H4 (cell line): Measurements from ENCODE around the gene NEUROD4. TPM values are rescaled to one million over a fixed set of nuclear protein-coding genes. Genes with fewer than 3 reads are reported as not detected.
"Not testable (repeated sequence)": the region's sequence is repeated elsewhere in the genome, so short reads cannot be mapped to it uniquely, and the experiment has no call there.

Experiments
- DNase-seq: peaks from one replicate; pipeline ENCODE4 v3.0.0-alpha.2; 2015; ENCODE audit warnings: low spot score
- total RNA-seq: library from RNA; depleted of rRNA; stranded (reverse); fragments of >200 nt; shearing (Covaris generic); gene quantifications from 2 replicates; pipeline ENCODE4 v1.2.3, GENCODE V29; 2014; rRNA removed

NEUROD4 gene
- total RNA-seq, result not detected in 2 replicates

- DNase-seq, result peak; percentile 72
These were observed at the start of gene NEUROD4 for GRCh38 chr12:55019784-55020183. TSS of gene NEUROD4 (plus strand) at chr12:55019974. CDS start at chr12:55026440, 6,466 bp downstream.

GRCh38 chr12:54970741-54971140 lies 49.0 kb upstream of the NEUROD4 start:
- no peak for DNase-seq

GRCh38 chr12:54973556-54973955 lies 46.2 kb upstream of the NEUROD4 start:
- no peak for DNase-seq

- no peak for DNase-seq
These were observed 45.5 kb upstream of the NEUROD4 start for GRCh38 chr12:54974279-54974678.

- DNase-seq, result no peak
These were observed 44.5 kb upstream of the NEUROD4 start for GRCh38 chr12:54975272-54975671.

GRCh38 chr12:54975875-54976274 lies 43.9 kb upstream of the NEUROD4 start:
- DNase-seq, result no peak

- no peak for DNase-seq
These were observed 42.6 kb upstream of the NEUROD4 start for GRCh38 chr12:54977155-54977554.

- DNase-seq, result no peak
These were observed 41.9 kb upstream of the NEUROD4 start for GRCh38 chr12:54977857-54978256.

GRCh38 chr12:54980341-54980740 lies 39.4 kb upstream of the NEUROD4 start:
- no peak for DNase-seq

- no peak for DNase-seq
These were observed 38.0 kb upstream of the NEUROD4 start for GRCh38 chr12:54981796-54982195.

- DNase-seq, result no peak
These were observed 36.2 kb upstream of the NEUROD4 start for GRCh38 chr12:54983536-54984101.

- peak; percentile 62 for DNase-seq
These were observed 35.0 kb upstream of the NEUROD4 start, which contains the start of gene TESPA1 for GRCh38 chr12:54984658-54985376. TSS of gene TESPA1 (minus strand) at chr12:54984762. CDS start at chr12:54974562, 10,200 bp downstream.

- DNase-seq, result not testable (repeated sequence)
These were observed 33.0 kb upstream of the NEUROD4 start for GRCh38 chr12:54986773-54987172.

- DNase-seq, result no peak
These were observed 32.1 kb upstream of the NEUROD4 start for GRCh38 chr12:54987611-54988231.

GRCh38 chr12:54988402-54989054 lies 31.2 kb upstream of the NEUROD4 start:
- DNase-seq, result peak; percentile 34

GRCh38 chr12:54989829-54990228 lies 29.9 kb upstream of the NEUROD4 start:
- no peak for DNase-seq

- DNase-seq, result no peak
These were observed 28.4 kb upstream of the NEUROD4 start for GRCh38 chr12:54991161-54991990.

GRCh38 chr12:54991991-54992375 lies 27.8 kb upstream of the NEUROD4 start:
- no peak for DNase-seq

- peak; percentile 73 for DNase-seq
These were observed 26.5 kb upstream of the NEUROD4 start for GRCh38 chr12:54993181-54993835.

- DNase-seq, result no peak
These were observed 23.6 kb upstream of the NEUROD4 start for GRCh38 chr12:54996205-54996604.

GRCh38 chr12:54997929-54998522 lies 21.7 kb upstream of the NEUROD4 start:
- DNase-seq, result no peak
